Osteocyte (in vitro differentiated cells): ENCODE results near the gene MSLN. TPM values are rescaled to one million over a fixed set of nuclear protein-coding genes. Genes with fewer than 3 reads are reported as not detected.
A peak's percentile ranks its signal among the peaks of the same experiment; 100 is the strongest.

Experiments
- DNase-seq: peaks from one replicate; pipeline ENCODE4 v3.0.0; 2021; ENCODE audit warnings: mixed read lengths; ENCODE audit not compliant: unreplicated experiment; ENCODE audit errors: extremely low spot score
- H3K27ac Mint-ChIP-seq: one replicate; pipeline ENCODE4 v1.8.0; 2021; ENCODE audit warnings: mild to moderate bottlenecking, mixed read lengths; ENCODE audit not compliant: unreplicated experiment
- H3K27me3 Mint-ChIP-seq: one replicate; pipeline ENCODE4 v1.8.0; 2021; ENCODE audit warnings: mixed read lengths; ENCODE audit not compliant: unreplicated experiment
- H3K36me3 Mint-ChIP-seq: one replicate; pipeline ENCODE4 v1.8.0; 2021; ENCODE audit warnings: mixed read lengths; ENCODE audit not compliant: unreplicated experiment
- H3K4me1 Mint-ChIP-seq: one replicate; pipeline ENCODE4 v1.8.0; 2021; ENCODE audit warnings: mixed read lengths; ENCODE audit not compliant: unreplicated experiment
- H3K4me3 Mint-ChIP-seq: one replicate; pipeline ENCODE4 v1.8.0; 2021; ENCODE audit warnings: mild to moderate bottlenecking, moderate library complexity, mixed read lengths; ENCODE audit not compliant: unreplicated experiment
- H3K9me3 Mint-ChIP-seq: one replicate; pipeline ENCODE4 v1.8.0; 2021; ENCODE audit warnings: mixed read lengths; ENCODE audit not compliant: unreplicated experiment
- total RNA-seq: library from RNA; stranded (reverse); gene quantifications from 2 replicates; pipeline ENCODE4 v1.2.1, GENCODE V29; 2021
- TF ChIP-seq, protein P1 (sequence below): fragments of 200-600 bp; sonication (generic); IDR thresholded peaks from 2 replicates; pipeline ENCODE4 v1.5.0; 2021; ENCODE audit warnings: antibody characterized with exemption, mild to moderate bottlenecking, moderate library complexity

The MSLN gene
- total RNA-seq, 1 donor from 2014 or later = 0.19 TPM

- H3K9me3 Mint-ChIP-seq = no peaks in the 10 kb centered on the region
- H3K27ac Mint-ChIP-seq = no peak overlapping the region
- no peak for DNase-seq
- TF ChIP-seq, protein P1, sequence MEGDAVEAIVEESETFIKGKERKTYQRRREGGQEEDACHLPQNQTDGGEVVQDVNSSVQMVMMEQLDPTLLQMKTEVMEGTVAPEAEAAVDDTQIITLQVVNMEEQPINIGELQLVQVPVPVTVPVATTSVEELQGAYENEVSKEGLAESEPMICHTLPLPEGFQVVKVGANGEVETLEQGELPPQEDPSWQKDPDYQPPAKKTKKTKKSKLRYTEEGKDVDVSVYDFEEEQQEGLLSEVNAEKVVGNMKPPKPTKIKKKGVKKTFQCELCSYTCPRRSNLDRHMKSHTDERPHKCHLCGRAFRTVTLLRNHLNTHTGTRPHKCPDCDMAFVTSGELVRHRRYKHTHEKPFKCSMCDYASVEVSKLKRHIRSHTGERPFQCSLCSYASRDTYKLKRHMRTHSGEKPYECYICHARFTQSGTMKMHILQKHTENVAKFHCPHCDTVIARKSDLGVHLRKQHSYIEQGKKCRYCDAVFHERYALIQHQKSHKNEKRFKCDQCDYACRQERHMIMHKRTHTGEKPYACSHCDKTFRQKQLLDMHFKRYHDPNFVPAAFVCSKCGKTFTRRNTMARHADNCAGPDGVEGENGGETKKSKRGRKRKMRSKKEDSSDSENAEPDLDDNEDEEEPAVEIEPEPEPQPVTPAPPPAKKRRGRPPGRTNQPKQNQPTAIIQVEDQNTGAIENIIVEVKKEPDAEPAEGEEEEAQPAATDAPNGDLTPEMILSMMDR = no peak
- no peak overlapping the region for H3K4me3 Mint-ChIP-seq
- H3K36me3 Mint-ChIP-seq = no peaks in the 10 kb centered on the region
- H3K4me1 Mint-ChIP-seq = peaks cover 3% of the 10 kb centered on the region
- H3K27me3 Mint-ChIP-seq = no peaks in the 10 kb centered on the region
Observed at GRCh38 chr16:804193-805048, 43.9 kb downstream of the MSLN start.

- Mint-ChIP-seq H3K27me3 (no peaks in the 10 kb centered on the region), H3K9me3 (no peaks in the 10 kb centered on the region), H3K36me3 (no peaks in the 10 kb centered on the region), H3K4me3 (no peak overlapping the region), H3K27ac (no peak overlapping the region), H3K4me1 (peaks cover 3% of the 10 kb centered on the region)
- TF ChIP-seq, protein P1 = no peak
- no peak for DNase-seq
Observed at GRCh38 chr16:805474-805873, 44.9 kb downstream of the MSLN start.

GRCh38 chr16:807347-808084, 47.0 kb downstream of the MSLN start:
- Mint-ChIP-seq H3K27me3 (peaks cover 3% of the 10 kb centered on the region), H3K4me3 (peak overlapping the region; percentile 96), H3K4me1 (peaks cover 3% of the 10 kb centered on the region), H3K9me3 (no peaks in the 10 kb centered on the region), H3K36me3 (no peaks in the 10 kb centered on the region), H3K27ac (peak overlapping the region; percentile 90)
- peak; percentile 94 for DNase-seq
- TF ChIP-seq, protein P1 = no peak

- peaks cover 3% of the 10 kb centered on the region for H3K27me3 Mint-ChIP-seq
- peaks cover 3% of the 10 kb centered on the region for H3K4me1 Mint-ChIP-seq
- H3K9me3 Mint-ChIP-seq = no peaks in the 10 kb centered on the region
- TF ChIP-seq, protein P1 = no peak
- DNase-seq = no peak
- H3K4me3 Mint-ChIP-seq = peak overlapping the region; percentile 96
- peak overlapping the region; percentile 90 for H3K27ac Mint-ChIP-seq
- H3K36me3 Mint-ChIP-seq = no peaks in the 10 kb centered on the region
Observed at GRCh38 chr16:808085-808386, 47.5 kb downstream of the MSLN start.
